ENCODE data around the gene GGT6.

GGT6 gene

DNA sequence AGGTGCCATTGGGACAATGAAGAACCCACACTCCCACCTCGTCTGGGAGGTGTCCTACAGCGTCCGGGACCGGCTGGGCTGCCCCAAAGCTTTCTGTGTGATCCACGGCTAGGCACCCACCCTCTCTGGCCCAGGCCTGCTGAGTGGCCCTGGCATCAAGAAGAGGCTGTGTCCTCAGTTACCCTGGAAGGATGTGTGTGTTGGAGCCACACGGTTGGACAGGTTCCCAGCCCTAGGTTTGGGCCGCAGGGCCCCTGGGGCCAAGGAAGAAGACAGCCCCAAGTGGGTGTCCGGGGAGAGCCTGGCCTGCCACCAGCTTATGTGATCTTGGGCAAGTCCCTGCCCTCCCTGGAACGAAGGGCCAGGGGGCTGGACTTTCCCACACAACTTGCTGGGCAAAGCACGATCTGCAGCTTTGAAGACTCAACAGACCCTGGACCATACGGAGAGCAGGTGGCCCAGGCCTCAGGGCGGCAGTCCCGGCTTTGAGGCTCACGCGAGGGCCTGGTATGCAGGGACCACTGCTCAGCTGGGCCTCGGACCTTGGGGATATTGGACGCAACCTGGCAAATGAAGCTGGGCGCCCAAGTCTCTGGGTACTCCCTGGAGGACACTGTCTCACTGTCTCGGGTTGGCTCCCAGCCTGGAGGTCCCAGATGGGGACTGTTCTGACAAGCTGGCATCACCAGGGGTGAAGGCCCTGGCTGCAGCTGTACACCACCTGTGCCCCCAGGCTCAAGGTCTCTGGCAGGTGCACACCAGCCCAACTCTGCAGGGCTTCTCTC is 22.7 kb downstream of the GGT6 start:
- no peaks in the 10 kb centered on the region for H3K27me3 ChIP-seq (ENCODE audit: insufficient read depth, low read length, poor library complexity, severe bottlenecking)
- no peak overlapping the region for H3K9ac ChIP-seq (ENCODE audit: low read depth, low read length, poor library complexity, severe bottlenecking)
- no peak overlapping the region for H3K4me3 ChIP-seq (ENCODE audit: low read length, poor library complexity, severe bottlenecking)
- no peaks in the 10 kb centered on the region for H3K9me3 ChIP-seq (ENCODE audit: insufficient read depth, low read depth, low read length)
- no peaks in the 10 kb centered on the region for H3K4me1 ChIP-seq (ENCODE audit: insufficient read depth, low read length, poor library complexity, severe bottlenecking)
- H4K20me1 ChIP-seq (ENCODE audit: insufficient read depth, low read length, poor library complexity, severe bottlenecking): no peaks in the 10 kb centered on the region
- H3K36me3 ChIP-seq (ENCODE audit: insufficient read depth, low read length): peaks cover 15% of the 10 kb centered on the region; the same call in 1 of the 2 replicates
- no peak overlapping the region for H2AFZ ChIP-seq (ENCODE audit: low read length)
- H3K4me2 ChIP-seq (ENCODE audit: low read depth, low read length, poor library complexity, severe bottlenecking): no peak overlapping the region
- no peaks in the 10 kb centered on the region for H3F3A ChIP-seq (ENCODE audit: low read depth)
- no peak for TF ChIP-seq EZH2phosphoT487 (IDR thresholded peaks at IDR 0.05; ENCODE audit: borderline replicate concordance)
- TF ChIP-seq, protein P1, sequence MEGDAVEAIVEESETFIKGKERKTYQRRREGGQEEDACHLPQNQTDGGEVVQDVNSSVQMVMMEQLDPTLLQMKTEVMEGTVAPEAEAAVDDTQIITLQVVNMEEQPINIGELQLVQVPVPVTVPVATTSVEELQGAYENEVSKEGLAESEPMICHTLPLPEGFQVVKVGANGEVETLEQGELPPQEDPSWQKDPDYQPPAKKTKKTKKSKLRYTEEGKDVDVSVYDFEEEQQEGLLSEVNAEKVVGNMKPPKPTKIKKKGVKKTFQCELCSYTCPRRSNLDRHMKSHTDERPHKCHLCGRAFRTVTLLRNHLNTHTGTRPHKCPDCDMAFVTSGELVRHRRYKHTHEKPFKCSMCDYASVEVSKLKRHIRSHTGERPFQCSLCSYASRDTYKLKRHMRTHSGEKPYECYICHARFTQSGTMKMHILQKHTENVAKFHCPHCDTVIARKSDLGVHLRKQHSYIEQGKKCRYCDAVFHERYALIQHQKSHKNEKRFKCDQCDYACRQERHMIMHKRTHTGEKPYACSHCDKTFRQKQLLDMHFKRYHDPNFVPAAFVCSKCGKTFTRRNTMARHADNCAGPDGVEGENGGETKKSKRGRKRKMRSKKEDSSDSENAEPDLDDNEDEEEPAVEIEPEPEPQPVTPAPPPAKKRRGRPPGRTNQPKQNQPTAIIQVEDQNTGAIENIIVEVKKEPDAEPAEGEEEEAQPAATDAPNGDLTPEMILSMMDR (conservative IDR thresholded peaks at IDR 0.05; ENCODE audit: low read length): no peak
- no peaks in the 10 kb centered on the region for H3K79me2 ChIP-seq (ENCODE audit: insufficient read depth, low read length)
- H3K9me2 ChIP-seq (replicated peaks; ENCODE audit: low read depth, low read length): no peaks in the 10 kb centered on the region

DNA sequence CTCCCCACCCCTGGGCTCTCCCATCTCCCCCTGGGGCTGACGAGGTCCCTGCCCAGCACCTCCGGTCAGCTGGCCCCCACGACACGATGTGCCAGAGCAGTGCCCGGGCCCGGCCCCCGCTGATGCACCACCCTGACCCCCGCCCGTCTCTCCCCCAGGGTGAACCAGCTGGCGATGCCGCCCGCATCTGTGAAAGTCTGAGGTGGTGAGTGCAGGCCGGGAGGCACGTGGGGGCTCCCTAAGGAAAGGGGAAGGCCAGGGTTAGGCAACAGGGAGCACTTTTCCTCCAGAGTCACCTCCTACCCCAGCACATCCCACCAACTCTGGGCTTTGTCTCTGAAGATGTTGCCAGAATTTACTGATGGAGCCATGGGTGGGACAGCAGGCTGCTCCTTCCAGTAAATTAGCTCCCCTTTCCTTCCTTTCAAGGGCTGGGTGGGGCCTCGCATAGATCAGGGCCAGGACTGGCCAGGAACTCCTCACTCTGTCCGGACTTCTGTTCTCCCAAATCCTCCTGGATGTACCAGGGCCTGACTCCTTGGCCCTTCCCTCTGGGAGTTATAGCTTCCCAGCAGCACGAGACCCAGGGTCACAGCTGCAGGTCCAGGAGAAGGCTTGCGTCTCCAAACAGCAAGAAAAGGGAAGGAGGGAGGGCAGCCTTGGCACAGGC is 23.5 kb downstream of the GGT6 start:
- no peak for TF ChIP-seq EZH2phosphoT487 (IDR thresholded peaks at IDR 0.05; ENCODE audit: borderline replicate concordance)
- TF ChIP-seq, protein P1 (conservative IDR thresholded peaks at IDR 0.05; ENCODE audit: low read length): no peak
- Histone ChIP-seq H2AFZ (ENCODE audit: low read length) (no peak overlapping the region), H3K4me3 (ENCODE audit: low read length, poor library complexity, severe bottlenecking) (no peak overlapping the region), H3K4me2 (ENCODE audit: low read depth, low read length, poor library complexity, severe bottlenecking) (no peak overlapping the region), H3K4me1 (ENCODE audit: insufficient read depth, low read length, poor library complexity, severe bottlenecking) (no peaks in the 10 kb centered on the region), H3K36me3 (ENCODE audit: insufficient read depth, low read length) (peaks cover 14% of the 10 kb centered on the region; the same call in 1 of the 2 replicates), H3K27me3 (ENCODE audit: insufficient read depth, low read length, poor library complexity, severe bottlenecking) (no peaks in the 10 kb centered on the region), H3K9ac (ENCODE audit: low read depth, low read length, poor library complexity, severe bottlenecking) (no peak overlapping the region), H3K9me3 (ENCODE audit: insufficient read depth, low read depth, low read length) (no peaks in the 10 kb centered on the region), H3K79me2 (ENCODE audit: insufficient read depth, low read length) (no peaks in the 10 kb centered on the region), H3K9me2 (replicated peaks; ENCODE audit: low read depth, low read length) (no peaks in the 10 kb centered on the region), H4K20me1 (ENCODE audit: insufficient read depth, low read length, poor library complexity, severe bottlenecking) (no peaks in the 10 kb centered on the region), H3F3A (ENCODE audit: low read depth) (no peaks in the 10 kb centered on the region)

DNA sequence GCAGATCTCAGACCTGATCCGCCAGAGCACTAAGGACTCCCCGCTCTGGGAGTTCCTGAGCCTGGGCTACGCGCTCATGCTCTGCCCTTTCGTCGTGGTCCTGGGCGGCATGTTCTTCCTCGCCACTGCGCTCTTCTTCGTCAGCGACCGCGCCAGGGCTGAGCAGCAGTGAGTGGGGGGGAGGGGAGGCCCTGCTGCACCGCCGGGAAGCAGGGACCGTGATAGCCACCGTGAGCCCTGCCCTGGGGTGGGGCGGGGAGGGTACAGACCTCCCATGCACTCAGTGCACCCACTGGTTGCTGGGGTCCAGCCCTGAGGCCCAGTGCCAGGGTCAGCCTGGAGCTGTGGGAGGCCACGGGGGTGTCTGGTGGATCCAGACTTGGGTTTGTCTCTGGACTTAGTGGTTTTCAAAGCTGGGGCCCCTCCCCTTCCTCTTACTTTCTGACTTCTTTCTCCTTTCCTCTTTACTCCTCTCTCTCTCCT is 24.1 kb downstream of the GGT6 start:
- no peaks in the 10 kb centered on the region for H3K9me2 ChIP-seq (replicated peaks; ENCODE audit: low read depth, low read length)
- H2AFZ ChIP-seq (ENCODE audit: low read length): no peak overlapping the region
- H3K79me2 ChIP-seq (ENCODE audit: insufficient read depth, low read length): no peaks in the 10 kb centered on the region
- H3K36me3 ChIP-seq (ENCODE audit: insufficient read depth, low read length): peaks cover 11% of the 10 kb centered on the region; the same call in 1 of the 2 replicates
- no peaks in the 10 kb centered on the region for H3F3A ChIP-seq (ENCODE audit: low read depth)
- H3K27me3 ChIP-seq (ENCODE audit: insufficient read depth, low read length, poor library complexity, severe bottlenecking): no peaks in the 10 kb centered on the region
- H3K9ac ChIP-seq (ENCODE audit: low read depth, low read length, poor library complexity, severe bottlenecking): no peak overlapping the region
- no peaks in the 10 kb centered on the region for H4K20me1 ChIP-seq (ENCODE audit: insufficient read depth, low read length, poor library complexity, severe bottlenecking)
- no peaks in the 10 kb centered on the region for H3K9me3 ChIP-seq (ENCODE audit: insufficient read depth, low read depth, low read length)
- no peak overlapping the region for H3K4me3 ChIP-seq (ENCODE audit: low read length, poor library complexity, severe bottlenecking)
- no peaks in the 10 kb centered on the region for H3K4me1 ChIP-seq (ENCODE audit: insufficient read depth, low read length, poor library complexity, severe bottlenecking)
- TF ChIP-seq EZH2phosphoT487 (IDR thresholded peaks at IDR 0.05; ENCODE audit: borderline replicate concordance): no peak
- TF ChIP-seq, protein P1 (conservative IDR thresholded peaks at IDR 0.05; ENCODE audit: low read length): no peak
- no peak overlapping the region for H3K4me2 ChIP-seq (ENCODE audit: low read depth, low read length, poor library complexity, severe bottlenecking)
